ENCODE measurements around the gene C1QA. TPM values are rescaled to one million over a fixed set of nuclear protein-coding genes. Genes with fewer than 3 reads are reported as not detected.

The C1QA gene
- total RNA-seq, 2 experiments from 2014 or later = not detected

DNA sequence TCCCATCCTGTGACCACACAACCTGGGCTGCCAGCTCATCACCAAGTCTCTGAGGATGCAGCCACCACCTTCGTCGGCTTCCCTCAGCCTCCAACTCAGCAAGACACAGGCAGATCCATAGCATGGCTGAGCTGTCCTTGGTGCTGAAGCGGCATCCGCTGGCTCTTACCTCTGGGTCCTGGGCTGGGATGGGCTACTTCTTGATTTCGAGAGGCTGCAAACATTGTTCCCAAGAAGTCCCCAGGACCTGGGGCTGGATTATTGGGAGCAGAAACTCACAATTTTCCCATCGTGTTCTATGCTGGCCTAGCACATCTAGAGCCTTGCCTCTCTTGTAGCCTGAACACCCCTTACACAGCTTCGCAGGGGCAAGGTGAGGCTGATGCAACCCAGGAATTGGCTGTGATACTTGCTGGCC, 24.9 kb upstream of the C1QA start:
- ChIA-PET POLR2A (no interaction called here), CTCF (no interaction called here)

- ChIA-PET POLR2A (no interaction called here), CTCF (no interaction called here)
Measured at GRCh38 chr1:22612671-22613571, 23.5 kb upstream of the C1QA start.

GRCh38 chr1:22613572-22613918, 22.9 kb upstream of the C1QA start:
- ChIA-PET POLR2A (no interaction called here), CTCF (no interaction called here)

GRCh38 chr1:22613951-22614350, 22.5 kb upstream of the C1QA start:
- POLR2A ChIA-PET = no interaction called here
- CTCF ChIA-PET = no interaction called here

DNA sequence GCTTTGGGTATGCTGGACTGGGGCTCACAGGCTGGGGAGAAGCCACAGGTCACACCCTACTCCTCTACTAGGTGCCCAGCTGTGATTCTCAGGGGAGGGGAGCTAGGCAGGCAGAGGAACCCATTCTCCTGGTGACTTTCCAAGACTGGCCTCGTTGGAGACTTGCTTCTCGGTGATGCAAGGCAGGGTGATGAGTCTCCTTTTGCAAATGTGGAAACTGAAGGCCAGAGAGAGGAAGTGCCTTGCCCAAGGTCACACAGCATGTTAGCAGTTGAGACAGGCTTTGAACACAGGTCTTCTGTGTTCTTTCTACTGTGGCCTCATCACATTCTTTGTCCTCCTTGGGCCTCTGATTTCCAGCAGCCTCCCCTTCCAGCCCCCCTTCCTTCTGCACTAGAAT, 20.5 kb upstream of the C1QA start:
- ChIA-PET POLR2A (no interaction called here), CTCF (interaction anchor here (1.6 kb wide), 1 partner anchor 26 kb away, joined by 3 read pairs; no protein-coding TSS in a partner anchor)

GRCh38 chr1:22616571-22616970, 19.9 kb upstream of the C1QA start:
- POLR2A ChIA-PET = no interaction called here
- CTCF ChIA-PET = interaction anchor here (1.6 kb wide), 1 partner anchor 25 kb away, joined by 3 read pairs; no protein-coding TSS in a partner anchor

DNA sequence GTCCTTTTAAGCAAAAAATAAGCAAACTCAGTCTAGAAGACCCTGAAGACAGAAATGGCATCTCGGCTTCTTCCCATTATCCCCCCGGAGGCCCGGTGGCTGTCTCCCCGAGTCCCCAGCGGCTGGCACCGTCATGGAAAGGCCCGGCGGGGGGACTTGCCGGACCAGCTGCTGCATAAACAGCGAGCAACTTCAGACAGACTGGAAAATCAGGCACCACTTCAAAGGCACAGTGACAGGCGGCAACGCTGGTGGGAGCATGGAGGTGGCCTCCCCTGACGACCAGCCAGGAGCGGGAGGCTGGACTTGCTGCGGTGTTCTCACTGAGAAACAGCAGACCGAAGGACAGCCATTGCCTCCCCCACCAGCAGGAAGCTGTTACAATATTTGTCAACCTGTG, 18.4 kb upstream of the C1QA start:
- CTCF ChIA-PET = no interaction called here
- POLR2A ChIA-PET = no interaction called here

GRCh38 chr1:22619252-22619651, 17.2 kb upstream of the C1QA start:
- ChIA-PET CTCF (no interaction called here), POLR2A (no interaction called here)

DNA sequence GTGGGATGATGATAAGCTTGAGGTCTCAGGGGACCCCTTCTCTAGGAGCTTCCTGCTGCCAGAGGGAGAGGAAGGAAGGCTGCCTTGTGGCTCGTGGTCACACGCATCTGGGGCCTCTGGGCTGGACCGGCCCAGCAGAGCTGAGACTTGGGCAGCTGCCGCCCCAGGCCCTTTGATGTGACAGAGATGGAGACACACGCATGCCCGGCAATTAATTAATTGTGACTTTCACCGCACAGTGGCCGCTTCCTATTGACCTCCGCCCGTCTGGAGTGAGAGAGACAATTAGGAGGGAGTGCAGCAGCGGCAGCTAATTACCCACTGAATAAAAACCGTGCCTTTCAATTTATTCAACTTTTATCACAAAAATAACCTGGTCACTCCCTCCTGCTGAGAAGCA, 16.6 kb upstream of the C1QA start:
- ChIA-PET POLR2A (no interaction called here), CTCF (no interaction called here)

- POLR2A ChIA-PET = no interaction called here
- CTCF ChIA-PET = no interaction called here
Measured at GRCh38 chr1:22621761-22622160, 14.7 kb upstream of the C1QA start.

DNA sequence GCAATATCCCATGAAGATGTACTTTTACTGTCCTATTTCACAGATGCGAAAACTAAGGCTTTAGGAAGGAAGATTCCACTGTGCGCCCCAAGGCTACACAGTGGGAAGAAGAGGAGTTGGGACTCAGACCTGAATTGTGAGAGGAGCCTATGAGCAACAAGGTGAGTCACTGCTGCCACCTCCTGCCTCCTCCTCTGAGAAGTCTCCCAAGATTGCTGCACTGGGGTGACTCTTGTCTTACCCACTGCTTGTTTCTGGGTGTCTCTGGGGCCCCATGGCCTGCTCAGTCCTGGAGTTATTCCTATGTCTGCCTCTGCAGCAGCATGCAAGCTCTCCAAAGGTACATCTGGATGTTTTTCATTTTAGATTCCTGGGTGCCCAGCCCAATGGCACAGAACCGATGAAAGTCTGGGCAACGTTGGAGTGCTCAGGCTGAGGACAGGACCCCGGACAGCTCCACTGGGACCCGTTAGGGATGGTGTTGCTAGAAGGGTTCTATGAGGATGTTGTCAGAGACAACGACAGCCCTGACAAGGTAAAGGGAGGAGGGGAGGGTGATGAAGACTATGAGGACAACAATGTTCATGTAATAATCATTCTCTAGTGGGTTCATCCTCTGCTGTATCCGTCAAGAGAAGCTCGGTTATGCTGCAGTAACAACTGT, 11.0 kb upstream of the C1QA start:
- ChIA-PET CTCF (no interaction called here), POLR2A (no interaction called here)

DNA sequence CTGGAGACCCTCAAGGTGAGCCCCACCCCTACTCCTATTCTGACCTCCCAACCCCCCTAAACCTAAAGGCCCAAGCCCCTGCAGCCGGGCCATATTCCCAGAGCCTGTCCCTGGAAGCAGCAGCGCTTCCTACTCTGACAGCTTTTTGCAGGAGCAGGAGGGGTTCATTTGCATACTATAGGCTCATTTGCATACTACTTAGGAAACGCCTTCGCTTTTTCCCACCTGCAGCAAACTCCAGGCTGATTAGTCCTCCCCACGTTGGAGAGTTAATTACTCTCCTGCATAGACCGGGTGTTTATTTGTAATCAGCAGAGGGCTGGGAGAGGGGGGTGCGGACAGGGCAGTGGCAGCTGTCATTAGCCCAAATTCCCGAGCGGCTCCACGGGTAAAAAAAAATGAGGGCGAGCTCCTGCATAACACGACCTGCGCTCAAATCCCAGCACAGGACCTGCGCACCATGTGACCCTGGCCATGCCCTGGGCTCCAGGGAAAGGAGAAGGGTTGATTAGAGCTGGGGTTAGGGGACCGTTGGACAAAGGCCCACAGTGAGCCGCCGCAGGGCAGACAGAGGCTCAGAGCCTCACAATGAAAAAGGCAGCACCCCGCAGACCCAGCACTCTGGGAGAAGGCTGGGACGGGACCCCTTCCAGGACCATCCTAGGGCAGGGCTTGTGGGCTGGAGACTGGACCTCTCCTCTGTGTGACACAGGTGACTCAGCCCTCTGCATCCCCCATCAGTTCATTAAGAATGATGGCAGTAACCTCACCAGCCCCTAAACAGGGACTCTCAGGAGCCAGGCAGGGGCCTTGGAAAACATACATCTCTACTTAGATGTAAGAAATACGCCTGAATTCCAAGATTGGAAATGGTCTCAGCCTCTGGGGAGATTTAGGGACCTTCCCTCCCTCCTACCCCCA, 9.9 kb upstream of the C1QA start:
- CTCF ChIA-PET = no interaction called here

GRCh38 chr1:22627331-22627730, 9.1 kb upstream of the C1QA start:
- POLR2A ChIA-PET = no interaction called here
- CTCF ChIA-PET = no interaction called here

More for the DNA sequence above, 9.9 kb upstream of the C1QA start:
- POLR2A ChIA-PET = no interaction called here

DNA sequence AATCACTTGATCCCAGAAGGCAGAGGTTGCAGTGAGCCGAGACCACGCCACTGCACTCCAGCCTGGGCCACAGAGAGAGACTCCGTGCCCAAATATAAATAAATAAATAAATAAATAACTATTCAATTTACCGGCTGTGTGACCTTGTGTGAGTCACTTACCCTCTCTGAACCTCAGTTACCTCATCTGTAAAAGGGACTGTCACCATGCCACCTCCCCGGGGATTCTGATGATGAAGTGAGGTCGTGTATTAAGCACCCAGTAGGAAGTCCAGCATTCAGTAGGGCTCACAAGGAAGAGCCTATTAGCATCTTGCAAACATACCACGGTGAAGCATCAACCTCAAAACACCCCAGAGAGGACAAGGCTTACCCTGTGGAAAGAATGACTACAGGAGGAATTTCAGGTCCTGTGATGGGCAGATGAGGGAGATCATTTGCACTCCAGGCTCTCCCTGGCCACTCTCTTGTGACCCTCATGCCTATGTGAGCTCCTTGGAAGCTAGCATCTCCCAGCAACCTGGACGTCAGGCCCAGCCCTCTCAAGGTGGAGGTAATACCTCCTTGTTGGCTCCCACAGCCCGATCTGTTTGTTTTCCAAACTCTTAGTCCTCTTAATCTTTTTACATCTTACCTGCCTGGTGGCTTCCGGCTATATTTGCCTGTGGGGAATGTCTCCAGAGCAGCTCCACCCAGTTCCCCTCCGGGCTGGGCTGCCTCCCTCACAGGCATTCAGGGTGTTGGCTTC, 7.6 kb upstream of the C1QA start:
- POLR2A ChIA-PET = no interaction called here
- CTCF ChIA-PET = no interaction called here

DNA sequence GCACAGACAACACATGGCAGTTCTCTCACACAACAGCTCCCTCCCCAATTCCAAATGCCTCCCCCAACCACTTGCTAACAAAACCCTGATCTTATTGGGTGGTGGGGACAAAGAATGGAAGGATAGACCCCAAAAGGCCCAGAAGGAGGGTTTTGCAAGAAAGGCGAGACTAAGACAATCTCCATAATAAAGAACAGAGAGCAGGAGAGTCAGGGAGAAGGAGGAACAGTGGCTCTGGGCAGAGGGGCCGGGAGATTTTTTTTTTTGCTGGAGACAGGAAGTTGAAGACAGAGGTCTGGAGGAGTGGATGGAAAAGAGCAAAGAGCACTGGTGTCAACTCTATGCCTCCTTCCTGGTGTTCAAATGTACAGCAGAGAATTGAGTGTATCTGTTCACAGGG, 6.5 kb upstream of the C1QA start:
- ChIA-PET POLR2A (no interaction called here), CTCF (no interaction called here)

DNA sequence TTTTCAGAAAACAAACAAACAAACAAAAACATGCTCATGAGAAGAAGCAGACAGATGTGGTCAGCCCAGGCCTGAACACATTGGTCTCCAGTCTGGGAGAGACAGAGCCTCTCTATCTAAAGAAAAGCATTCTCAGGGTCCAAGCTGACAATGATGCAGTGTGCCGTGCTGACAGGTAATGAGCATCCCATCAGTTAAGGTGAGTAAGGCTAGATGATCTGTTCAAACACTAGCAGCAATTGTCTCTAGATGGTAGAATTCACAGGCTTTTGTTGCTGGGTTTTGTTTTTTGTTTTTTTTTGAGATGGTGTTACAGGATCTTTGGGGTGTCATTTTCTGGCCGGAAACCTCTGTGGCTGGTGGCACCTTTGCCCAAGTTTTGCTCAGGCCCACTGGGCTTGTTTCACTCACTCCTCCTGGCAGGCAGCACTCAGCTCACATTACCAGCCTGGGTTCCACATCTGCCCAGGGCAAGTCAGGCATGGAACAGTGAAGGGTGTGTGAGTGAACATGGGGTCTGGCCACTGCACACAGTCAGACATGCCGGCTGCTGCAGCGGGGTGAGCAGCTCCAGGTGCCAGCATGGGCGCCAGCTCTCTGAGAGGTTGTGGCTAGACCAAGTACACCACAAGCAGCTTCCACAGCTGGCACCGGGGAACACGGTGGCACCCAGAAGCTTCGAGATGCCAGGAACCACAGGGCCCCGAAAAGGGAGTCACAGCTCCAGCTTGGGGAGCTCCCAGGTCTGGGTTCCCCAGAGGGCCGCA, 2.5 kb upstream of the C1QA start:
- POLR2A ChIA-PET = no interaction called here
- CTCF ChIA-PET = no interaction called here

- ChIA-PET CTCF (no interaction called here), POLR2A (no interaction called here)
Measured at GRCh38 chr1:22635436-22635835, 992 bp upstream of the C1QA start.

DNA sequence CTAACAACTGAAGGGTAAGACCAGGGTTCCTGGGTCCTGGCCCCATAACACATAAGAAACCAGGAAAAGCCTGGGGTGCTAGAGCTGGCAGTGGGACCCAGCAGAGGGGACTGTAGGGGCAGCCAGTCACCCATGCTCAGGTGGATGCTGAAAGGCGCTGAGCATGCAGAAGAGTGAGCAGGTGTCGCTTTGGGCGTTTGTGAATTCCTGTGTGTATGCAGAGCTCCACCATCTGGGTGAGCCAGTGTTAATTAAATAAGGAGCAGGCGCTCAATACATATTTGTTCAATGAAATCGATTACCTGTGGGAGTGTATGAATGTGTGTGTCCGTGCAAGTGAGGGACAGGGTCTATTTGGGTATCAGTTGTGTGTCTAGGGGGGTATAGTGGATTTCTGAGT, 499 bp downstream of the C1QA start:
- ChIA-PET CTCF (no interaction called here), POLR2A (no interaction called here)

DNA sequence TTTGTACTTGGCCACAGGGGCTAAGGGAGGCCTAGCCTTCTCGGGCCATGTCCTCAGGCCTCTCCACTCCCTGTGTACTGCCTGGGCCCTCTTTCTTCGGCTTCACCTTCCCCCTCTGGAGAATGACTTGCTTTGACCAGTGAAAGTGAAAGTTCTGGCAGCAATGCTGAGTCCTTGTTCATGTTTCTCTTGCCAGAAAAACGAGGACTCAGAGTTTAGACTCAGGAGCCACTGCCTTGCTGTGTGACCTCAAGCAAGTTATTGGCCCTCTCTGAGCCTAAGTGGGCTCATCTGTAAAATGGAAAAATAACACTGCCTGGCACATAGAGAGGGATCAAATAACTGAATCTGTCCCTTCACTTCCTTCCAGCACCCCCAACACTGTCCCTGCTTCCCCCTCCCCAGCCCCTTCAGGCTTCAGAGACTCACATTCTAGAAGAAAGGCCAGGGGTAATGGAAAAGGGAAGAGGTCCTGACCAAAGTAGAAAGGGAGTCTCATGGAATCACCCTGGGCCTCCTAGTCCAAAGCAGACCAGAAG, 1.5 kb downstream of the C1QA start:
- ChIA-PET CTCF (no interaction called here), POLR2A (no interaction called here)
